Superior temporal gyrus (tissue), 1 donor: ENCODE measurements around the gene F2RL3.
"Not testable (repeated sequence)": the region's sequence is repeated elsewhere in the genome, so short reads cannot be mapped to it uniquely, and the experiment has no call there.

ENCODE experiments used
- DNase-seq: peaks from one replicate; pipeline ENCODE4 v3.0.0-alpha.2; 2016; ENCODE audit errors: extremely low spot score

F2RL3 gene

DNA sequence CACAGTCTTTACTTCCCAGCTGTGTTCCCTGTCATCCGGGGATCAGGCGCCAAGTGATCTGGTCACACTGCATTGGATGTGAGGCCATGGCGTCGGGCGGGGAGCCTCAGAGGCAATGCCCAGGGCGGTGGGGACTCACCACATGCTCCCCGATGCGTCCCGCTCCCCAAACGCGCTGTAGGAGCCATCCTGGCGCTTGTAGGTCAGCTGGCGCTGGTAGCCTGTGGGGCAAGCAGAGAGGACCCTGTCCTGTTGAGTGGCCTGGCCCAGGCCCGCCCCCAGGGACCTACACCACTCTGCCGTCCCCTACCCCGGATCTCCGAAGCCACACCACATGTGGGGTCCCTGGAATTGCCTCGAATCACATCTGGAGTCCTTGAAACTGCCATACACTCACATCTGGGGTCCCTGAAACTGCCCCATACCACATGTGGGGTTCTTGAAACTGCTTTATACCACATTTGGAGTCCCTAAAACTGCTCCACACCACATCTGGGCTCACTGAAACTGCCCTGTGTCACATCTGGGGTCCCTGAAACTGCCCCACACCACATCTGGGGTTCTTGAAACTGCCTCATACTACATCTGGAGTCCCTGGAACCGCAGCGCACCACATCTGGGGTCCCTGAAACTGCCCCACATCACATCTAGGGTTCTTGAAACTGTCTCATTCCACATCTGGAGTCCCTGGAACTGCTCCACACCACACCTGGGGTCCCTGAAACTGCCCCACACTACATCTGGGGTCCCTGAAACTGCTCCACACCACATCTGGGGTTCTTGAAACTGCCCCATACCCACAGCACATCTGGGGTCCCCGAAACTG lies 33.2 kb downstream of the F2RL3 start:
- DNase-seq: no peak

DNA sequence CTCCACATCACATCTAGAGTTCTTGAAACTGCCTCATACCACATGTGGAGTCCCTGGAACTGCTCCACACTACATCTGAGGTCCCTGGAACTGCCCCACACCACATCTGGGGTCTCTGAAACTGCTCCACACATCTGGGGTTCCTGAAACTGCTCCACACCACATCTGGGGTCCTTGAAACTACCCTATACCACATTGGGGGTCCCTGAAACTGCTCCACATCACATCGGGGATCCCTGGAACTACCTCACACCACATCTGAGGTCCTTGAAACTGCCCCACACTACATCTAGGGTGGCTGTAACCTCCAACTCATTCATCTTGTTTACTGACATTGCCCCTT lies 33.8 kb downstream of the F2RL3 start:
- no peak for DNase-seq

DNA sequence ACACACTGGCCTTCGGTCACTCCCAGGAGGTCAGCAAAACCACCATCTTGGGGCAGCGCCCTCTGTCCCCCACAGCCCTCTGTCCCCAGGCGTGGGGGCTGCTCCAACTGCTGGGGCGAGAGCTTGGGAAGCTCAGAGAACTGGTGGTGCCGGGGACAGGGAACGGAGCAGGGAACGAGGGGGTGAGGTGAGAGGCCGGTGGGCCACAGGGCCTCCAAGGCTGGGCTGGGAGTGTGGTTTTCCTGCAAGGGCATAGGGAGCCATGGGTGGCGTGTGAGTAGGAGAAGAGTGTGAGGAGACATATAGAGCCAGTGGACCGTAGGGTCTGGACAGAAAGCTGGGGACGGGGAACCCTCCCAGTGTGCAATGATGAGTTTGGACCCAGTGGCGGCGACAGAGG lies 34.1 kb downstream of the F2RL3 start:
- DNase-seq: no peak

DNA sequence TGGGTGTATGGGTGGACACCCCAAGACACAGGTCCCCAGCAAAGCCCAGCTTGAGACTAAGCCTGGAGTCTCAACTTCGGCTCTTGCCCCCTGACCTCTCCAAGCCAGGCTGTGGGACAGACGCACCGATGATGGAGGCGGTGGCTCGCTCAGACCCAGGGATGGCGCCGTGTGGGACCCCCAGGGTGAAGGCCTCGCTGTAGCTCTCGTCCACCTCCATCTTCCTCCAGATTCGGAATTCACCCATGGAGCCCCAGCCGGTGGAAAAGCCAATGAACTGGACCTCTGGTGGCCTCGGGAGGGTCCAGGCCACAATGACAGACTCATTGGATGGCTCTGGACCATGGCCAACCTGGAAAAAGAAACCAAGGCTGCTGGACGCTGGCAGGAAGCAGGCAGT lies 39.1 kb downstream of the F2RL3 start:
- DNase-seq: no peak

DNA sequence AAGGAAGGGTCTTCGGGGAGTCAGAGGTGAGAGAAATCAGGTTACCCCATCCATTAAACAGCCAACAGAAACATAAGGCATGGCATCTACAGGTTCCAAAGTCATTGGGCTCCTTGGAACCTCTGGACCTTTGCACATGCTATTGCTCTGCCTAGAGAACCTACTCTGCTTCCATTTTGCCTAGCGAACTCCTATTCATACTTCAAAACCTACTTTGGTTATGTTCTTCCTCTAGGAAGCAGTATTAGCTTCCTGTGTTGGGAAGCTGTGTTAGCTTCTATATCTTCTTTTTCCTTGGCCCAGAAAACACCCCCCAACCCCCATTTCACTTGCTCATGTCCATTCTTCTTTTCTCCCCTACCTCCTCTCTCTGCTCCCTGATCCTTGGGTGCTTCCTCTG lies 39.6 kb downstream of the F2RL3 start:
- no peak for DNase-seq

DNA sequence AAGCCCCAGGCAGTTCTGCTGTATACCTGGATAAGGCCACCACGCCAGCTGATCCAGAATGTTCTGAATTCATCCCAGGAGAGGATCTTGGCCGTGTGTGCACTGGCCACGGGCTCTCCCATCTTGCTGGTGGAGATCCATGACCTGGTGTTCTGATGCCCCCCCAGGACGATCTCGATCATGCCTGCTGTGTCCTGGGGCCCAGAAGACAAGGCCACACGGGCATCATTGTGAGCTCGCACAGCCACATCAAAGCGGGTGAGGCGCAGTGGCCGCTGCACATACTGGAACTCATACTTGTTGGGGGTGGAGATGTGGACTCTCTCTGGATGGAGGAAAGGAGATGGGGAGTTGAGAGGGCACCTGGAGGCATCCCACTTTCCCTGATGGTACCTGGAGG lies 40.1 kb downstream of the F2RL3 start:
- no peak for DNase-seq

DNA sequence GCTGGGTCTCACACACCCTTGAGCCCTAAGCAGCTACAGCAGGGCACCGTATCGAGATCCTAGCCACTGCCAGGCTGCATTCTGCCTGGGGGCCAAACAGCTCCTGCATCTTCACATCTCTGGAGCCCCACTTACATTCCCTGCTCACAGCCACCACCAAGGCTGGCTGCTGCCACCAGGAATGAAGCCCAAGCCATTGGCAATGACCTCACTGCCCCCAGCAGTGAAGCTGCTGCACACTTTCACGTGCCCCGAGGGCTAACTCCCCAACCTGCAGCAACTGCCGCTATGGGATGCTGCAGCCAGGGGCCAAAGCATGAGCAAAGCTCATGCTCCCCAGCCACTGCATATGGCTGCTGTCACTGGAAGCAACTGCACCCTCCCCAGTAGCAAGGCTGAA lies 42.0 kb downstream of the F2RL3 start:
- DNase-seq: no peak

DNA sequence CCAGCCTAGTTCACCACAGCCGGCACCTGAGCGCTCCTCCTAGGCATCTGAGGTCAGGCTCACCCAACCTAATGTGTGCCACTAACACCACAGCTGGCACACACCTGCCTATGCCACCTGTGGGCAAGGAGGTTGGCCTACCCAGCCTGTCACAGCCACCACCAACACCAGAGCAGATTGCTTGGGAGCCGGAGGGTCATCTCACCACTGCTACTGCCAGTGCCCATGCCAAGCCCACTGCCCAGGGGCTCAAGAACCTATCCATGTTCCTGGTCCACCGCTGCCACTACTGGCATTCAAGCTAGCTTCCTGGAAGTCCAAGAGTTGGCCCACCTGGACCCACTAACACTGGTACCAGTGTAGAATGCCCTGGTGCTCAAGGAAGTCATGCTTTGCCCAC lies 42.5 kb downstream of the F2RL3 start:
- no peak for DNase-seq

DNA sequence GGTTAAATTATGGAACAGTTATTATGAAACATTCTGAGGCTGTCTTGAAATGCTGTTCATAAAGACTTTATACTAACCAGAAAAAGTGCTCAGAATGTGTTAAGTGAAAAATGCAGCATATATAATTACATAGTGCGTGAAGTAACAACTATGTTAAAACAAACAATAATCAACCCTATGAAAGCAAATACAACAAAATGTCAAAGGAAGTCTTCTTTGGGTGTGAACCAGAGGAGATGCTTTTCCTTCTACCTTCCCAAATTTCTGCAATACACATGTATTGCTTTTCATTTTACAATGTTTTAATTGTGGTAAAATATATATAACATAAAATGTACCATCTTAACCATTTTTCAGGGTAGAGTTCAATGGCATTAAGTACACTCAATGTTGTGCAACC lies 45.7 kb downstream of the F2RL3 start:
- no peak for DNase-seq

DNA sequence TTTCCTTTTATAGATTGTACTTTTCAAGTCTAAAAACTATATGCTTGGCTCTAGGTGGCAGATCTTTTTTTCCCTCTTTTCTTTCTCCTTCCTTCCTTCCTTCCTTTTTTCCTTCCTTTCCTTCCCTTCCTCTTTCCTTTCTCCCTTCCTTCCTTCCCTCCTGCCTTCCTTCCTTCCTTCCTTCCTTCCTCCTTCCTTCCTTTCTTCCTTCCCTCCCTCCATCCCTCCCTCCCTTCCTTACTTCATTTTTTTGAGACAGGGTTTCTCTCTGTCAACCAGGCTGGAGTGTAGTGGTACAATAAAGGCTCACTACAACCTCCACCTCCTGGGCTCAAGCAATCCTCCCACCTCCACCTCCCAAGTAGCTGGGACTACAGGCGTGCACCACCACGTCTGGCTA lies 48.1 kb downstream of the F2RL3 start:
- no peak for DNase-seq

DNA sequence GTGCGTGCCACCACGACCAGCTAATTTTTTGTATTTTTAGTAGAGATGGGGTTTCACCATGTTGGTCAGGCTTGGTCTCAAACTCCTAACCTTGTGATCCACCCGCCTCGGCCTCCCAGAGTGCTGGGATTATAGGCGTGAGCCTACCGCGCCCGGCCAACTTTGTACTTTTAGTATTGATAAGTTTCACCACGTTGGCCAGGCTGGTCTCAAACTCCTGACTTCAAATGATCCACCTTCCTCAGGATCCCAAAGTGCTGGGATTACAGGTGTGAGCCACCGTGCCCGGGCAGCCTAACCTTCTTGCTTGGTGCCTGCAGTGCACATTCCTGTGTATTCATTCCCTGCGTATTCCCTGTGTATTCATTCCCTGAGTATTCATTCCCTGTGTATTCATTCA lies 49.0 kb downstream of the F2RL3 start:
- not testable (repeated sequence) for DNase-seq

DNA sequence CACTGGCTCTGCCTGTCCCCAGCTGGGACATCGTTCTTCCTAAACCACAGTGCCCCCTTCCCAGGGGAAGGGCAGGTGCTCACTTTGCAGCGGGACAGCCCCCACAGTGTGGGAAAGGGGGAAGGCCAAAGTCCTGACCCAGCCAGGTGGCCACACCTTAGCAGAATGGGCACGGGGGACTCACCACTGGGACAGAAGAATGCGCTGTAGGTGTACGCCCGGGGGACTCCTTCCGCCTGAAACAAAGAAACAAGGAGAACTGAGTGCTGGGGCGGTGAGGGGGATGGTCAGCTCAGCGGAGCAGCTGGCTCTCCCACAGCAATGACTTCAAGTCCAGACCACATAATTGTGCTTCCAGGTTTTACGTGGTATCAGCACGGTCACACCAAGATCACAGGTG lies 49.4 kb downstream of the F2RL3 start:
- DNase-seq: no peak

DNA sequence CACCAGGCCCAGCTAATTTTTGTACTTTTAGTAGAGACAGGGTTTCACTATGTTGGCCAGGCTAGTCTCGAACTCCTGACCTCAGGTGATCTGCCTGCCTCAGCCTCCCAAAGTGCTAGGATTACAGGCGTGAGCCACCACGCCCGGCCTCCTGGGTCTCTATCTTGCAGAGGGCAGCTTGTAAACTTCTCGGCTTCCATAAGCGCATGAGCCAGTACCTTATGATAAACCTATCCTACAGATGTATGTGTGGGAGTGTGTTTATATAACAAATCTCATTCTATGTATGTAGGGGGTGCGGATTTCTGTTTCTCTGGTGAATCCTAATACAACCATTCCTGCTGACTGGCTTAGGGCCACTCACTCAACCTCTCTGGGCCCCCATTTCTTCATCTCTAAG lies 51.3 kb downstream of the F2RL3 start:
- DNase-seq: not testable (repeated sequence)

DNA sequence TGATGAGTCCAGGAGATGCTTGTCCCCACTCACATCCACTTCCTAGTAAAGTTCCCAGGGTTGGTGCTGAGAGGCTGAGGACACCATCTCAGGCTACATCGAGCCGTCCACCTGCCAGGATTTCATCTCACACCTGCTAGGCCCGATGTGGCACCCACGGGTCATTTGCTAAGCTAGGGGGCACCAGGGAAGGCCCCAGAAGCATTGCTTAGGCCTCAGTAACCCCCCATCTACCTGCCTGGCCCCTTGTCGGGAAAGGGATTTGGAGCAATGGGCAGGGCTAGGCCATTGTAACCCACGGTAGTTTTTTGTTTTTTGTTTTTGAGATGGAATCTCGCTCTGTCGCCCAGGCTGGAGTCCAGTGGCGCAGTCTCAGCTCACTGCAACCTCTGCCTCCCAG lies 51.8 kb downstream of the F2RL3 start:
- DNase-seq: no peak
